GM18909 (cell line): Measurements from ENCODE around the gene OR4C6.

Experiments used
- ATAC-seq: cut with Tn5 transposase; IDR thresholded peaks from one replicate; pipeline ENCODE4 v1.9.1; 2021; ENCODE audit warnings: mild to moderate bottlenecking; ENCODE audit not compliant: unreplicated experiment, poor library complexity

Gene OR4C6

GRCh38 chr11:55661901-55662300, at the start of gene OR4C6:
TSS of gene OR4C6 (plus strand) at chr11:55662201. CDS start at chr11:55665167, 2,966 bp downstream.
- ATAC-seq, result no peak

- ATAC-seq, result no peak
Measured at GRCh38 chr11:55624531-55624930, 37.5 kb upstream of the OR4C6 start.

GRCh38 chr11:55634813-55635212, 27.2 kb upstream of the OR4C6 start, which contains the start of gene OR4P4:
TSS of gene OR4P4 (plus strand) at chr11:55635113.
- ATAC-seq, result no peak

- no peak for ATAC-seq
Measured at GRCh38 chr11:55648027-55648426, 14.0 kb upstream of the OR4C6 start, which contains the start of gene OR4S2. TSS of gene OR4S2 (plus strand) at chr11:55648327. CDS start at chr11:55650904, 2,577 bp downstream.

- no peak for ATAC-seq
Measured at GRCh38 chr11:55652560-55652959, 9.4 kb upstream of the OR4C6 start.

- no peak for ATAC-seq
Measured at GRCh38 chr11:55655096-55655495, 6.9 kb upstream of the OR4C6 start.

- peak; percentile 96 for ATAC-seq
Measured at GRCh38 chr11:55658031-55658573, 3.9 kb upstream of the OR4C6 start.

GRCh38 chr11:55658608-55659007, 3.4 kb upstream of the OR4C6 start:
- ATAC-seq, result peak; percentile 40

- no peak for ATAC-seq
Measured at GRCh38 chr11:55669376-55669775, 7.4 kb downstream of the OR4C6 start.

- no peak for ATAC-seq
Measured at GRCh38 chr11:55673860-55674259, 11.9 kb downstream of the OR4C6 start.

GRCh38 chr11:55697817-55698216, 35.8 kb downstream of the OR4C6 start:
- peak; percentile 74 for ATAC-seq

- ATAC-seq, result no peak
Measured at GRCh38 chr11:55701429-55701828, 39.4 kb downstream of the OR4C6 start.

- no peak for ATAC-seq
Measured at GRCh38 chr11:55707029-55707428, 45.0 kb downstream of the OR4C6 start.

GRCh38 chr11:55714982-55715888, 53.2 kb downstream of the OR4C6 start:
- ATAC-seq, result no peak
